Gastrocnemius medialis (tissue), 4 donors: ENCODE results near the gene HMCES.

Source experiments
- CTCF ChIP-seq, 5 experiments: fragments of 450-650 bp in 3 of 5; fragments of 200-600 bp in 2 of 5; sonication (generic) in 2 of 5; IDR thresholded peaks in 4 of 5; conservative IDR thresholded peaks in 1 of 5; 1 replicate in 4 of 5; 2 replicates in 1 of 5; pipeline ENCODE4 v1.5.1; 2016 to 2019; ENCODE audit warnings: antibody characterized with exemption in 5 of 5, mild to moderate bottlenecking in 3 of 5, moderate library complexity in 3 of 5
- POLR2A ChIP-seq, 2 donors: fragments of 450-650 bp; IDR thresholded peaks; one replicate each; pipeline ENCODE4 v1.6.1; 2017; ENCODE audit warnings: antibody characterized with exemption in 2 of 2, mild to moderate bottlenecking in 2 of 2, moderate library complexity in 2 of 2

DNA sequence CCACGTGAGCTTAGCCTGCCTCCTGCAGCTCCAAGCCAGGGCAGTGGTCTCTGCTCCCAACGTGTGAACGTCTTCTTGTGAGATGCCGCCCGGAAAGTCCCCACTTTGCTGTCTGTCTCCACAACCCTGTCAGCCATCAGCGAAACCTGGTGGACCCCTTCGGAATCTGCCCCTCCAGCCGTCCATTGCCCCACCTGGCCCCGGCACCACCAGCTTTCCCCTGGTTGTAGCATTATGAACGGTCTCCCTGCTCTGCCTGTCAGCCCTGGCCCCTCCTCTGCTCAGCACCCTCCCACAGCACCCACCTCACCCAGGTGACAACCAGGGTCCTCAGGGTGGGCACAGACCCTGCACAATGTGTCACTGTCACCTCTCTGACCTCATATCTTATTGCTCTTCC, 71.1 kb downstream of the HMCES start:
- no peak for TF ChIP-seq CTCF (IDR thresholded peaks at IDR 0.05 in 4 of 5, conservative IDR thresholded peaks at IDR 0.05 in 1 of 5)
- no peak for TF ChIP-seq POLR2A (IDR thresholded peaks at IDR 0.05)
